IMR-90 (cell line): ENCODE results near the gene AGO1. TPM values are rescaled to one million over a fixed set of nuclear protein-coding genes. Genes with fewer than 3 reads are reported as not detected.

Source experiments
- ATAC-seq: fragments of 200-7000 bp; cut with Tn5 transposase; 2 replicates; pipeline ENCODE4 v1.9.1; 2020; ENCODE audit warnings: low read depth, mild to moderate bottlenecking, moderate library complexity
- BruUV-seq: library from RNA; stranded (reverse); fragments of 400-500 nt; replicated peaks from 2 replicates; lab custom pipeline; 2021; lab: Mats Ljungman, UMichigan
- CTCF ChIA-PET: fragments of 300-600 bp; formaldehyde crosslinking; extraction: SDS; loops from one replicate; lab custom pipeline; 2021; ENCODE audit warnings: antibody characterized with exemption; lab: Yijun Ruan, JAX
- POLR2A ChIA-PET: fragments of 300-600 bp; sonication (Branson Sonifier 250); formaldehyde crosslinking; loops from one replicate; lab custom pipeline; 2022; ENCODE audit warnings: antibody characterized with exemption; ENCODE audit not compliant: unreplicated experiment; lab: Charles Lee
- DNase-seq: peaks from one replicate; pipeline ENCODE4 v3.0.0; 2013
- H2AFZ ChIP-seq: replicated peaks from 2 replicates; pipeline ENCODE3; 2013; ENCODE audit warnings: low read length, mild to moderate bottlenecking; ENCODE audit not compliant: poor library complexity
- H2AK5ac ChIP-seq: 2 replicates; pipeline ENCODE4 v1.6.1; 2013; ENCODE audit warnings: low read depth, low read length, inconsistent platforms
- H2AK9ac ChIP-seq: replicated peaks from 2 replicates; pipeline ENCODE3; 2013; ENCODE audit warnings: mild to moderate bottlenecking, low read depth, low read length, moderate library complexity; ENCODE audit not compliant: poor library complexity
- H2BK120ac ChIP-seq: 2 replicates; pipeline ENCODE4 v1.6.1; 2013; ENCODE audit warnings: low read depth, low read length, inconsistent platforms
- H2BK15ac ChIP-seq: 3 replicates; pipeline ENCODE4 v1.6.1; 2013; ENCODE audit warnings: low read depth, low read length, inconsistent platforms
- H2BK20ac ChIP-seq: 2 replicates; pipeline ENCODE4 v1.6.1; 2013; ENCODE audit warnings: low read depth, mild to moderate bottlenecking, inconsistent platforms, low read length, moderate library complexity
- H2BK5ac ChIP-seq: 2 replicates; pipeline ENCODE4 v1.6.1; 2013; ENCODE audit warnings: mild to moderate bottlenecking, low read depth, low read length, inconsistent platforms; ENCODE audit not compliant: poor library complexity, severe bottlenecking
- H3K14ac ChIP-seq: replicated peaks from 2 replicates; pipeline ENCODE4 v1.6.1; 2013; ENCODE audit warnings: low read depth, low read length, inconsistent platforms
- H3K18ac ChIP-seq: 2 replicates; pipeline ENCODE4 v1.6.1; 2013; ENCODE audit warnings: low read depth, low read length, control low read depth
- H3K23ac ChIP-seq: 2 replicates; pipeline ENCODE4 v1.6.1; 2013; ENCODE audit warnings: low read depth, low read length, inconsistent platforms
- H3K27ac ChIP-seq: 2 replicates; pipeline ENCODE4 v1.5.1; 2013; ENCODE audit warnings: mild to moderate bottlenecking, control low read depth, low read length; ENCODE audit not compliant: insufficient read depth
- H3K27me3 ChIP-seq: 2 replicates; pipeline ENCODE4 v1.6.1; 2013; ENCODE audit warnings: low read length; ENCODE audit not compliant: control insufficient read depth, insufficient read depth
- H3K36me3 ChIP-seq: 2 replicates; pipeline ENCODE4 v1.6.1; 2013; ENCODE audit warnings: low read length, mixed read lengths; ENCODE audit not compliant: control insufficient read depth, insufficient read depth
- H3K4ac ChIP-seq: 2 replicates; pipeline ENCODE4 v1.6.1; 2013; ENCODE audit warnings: low read depth, low read length, inconsistent platforms
- H3K4me1 ChIP-seq: 2 replicates; pipeline ENCODE4 v1.6.1; 2013; ENCODE audit warnings: low read length, mixed read lengths; ENCODE audit not compliant: control insufficient read depth, insufficient read depth
- H3K4me2 ChIP-seq: 2 replicates; pipeline ENCODE4 v1.6.1; 2013; ENCODE audit warnings: low read depth, mild to moderate bottlenecking, control low read depth, low read length, moderate library complexity
- H3K4me3 ChIP-seq: 2 replicates; pipeline ENCODE4 v1.5.1; 2013; ENCODE audit warnings: low read depth, mild to moderate bottlenecking, control low read depth, low read length, moderate library complexity; ENCODE audit not compliant: insufficient read depth
- H3K56ac ChIP-seq: 2 replicates; pipeline ENCODE4 v1.6.1; 2013; ENCODE audit warnings: low read length, inconsistent platforms; ENCODE audit not compliant: insufficient read depth; ENCODE audit errors: extremely low read depth
- H3K79me1 ChIP-seq, 2 experiments: 2 replicates each; pipeline ENCODE4 v1.6.1; 2013; ENCODE audit warnings: low read length in 2 of 2, inconsistent platforms in 1 of 2, low read depth in 1 of 2
- H3K9ac ChIP-seq: 2 replicates; pipeline ENCODE4 v1.6.1; 2013; ENCODE audit warnings: low read depth, low read length, control low read depth
- H3K9me1 ChIP-seq: 2 replicates; pipeline ENCODE4 v1.6.1; 2013; ENCODE audit warnings: low read length, inconsistent platforms; ENCODE audit not compliant: insufficient read depth
- H3K9me3 ChIP-seq: 2 replicates; pipeline ENCODE4 v1.6.1; 2013; ENCODE audit warnings: low read length; ENCODE audit not compliant: control insufficient read depth, insufficient read depth
- H4K20me1 ChIP-seq: 2 replicates; pipeline ENCODE4 v1.6.1; 2013; ENCODE audit warnings: low read length, inconsistent platforms; ENCODE audit not compliant: insufficient read depth
- H4K5ac ChIP-seq: 2 replicates; pipeline ENCODE4 v1.6.1; 2013; ENCODE audit warnings: mild to moderate bottlenecking, low read depth, low read length, control low read depth
- H4K8ac ChIP-seq, 2 experiments: 2 replicates each; pipeline ENCODE4 v1.6.1; 2013; ENCODE audit warnings: low read depth in 2 of 2, low read length in 2 of 2, control low read depth in 1 of 2, inconsistent platforms in 1 of 2
- H4K91ac ChIP-seq: 2 replicates; pipeline ENCODE4 v1.6.1; 2013; ENCODE audit warnings: low read depth, low read length, inconsistent platforms; ENCODE audit not compliant: insufficient read depth
- BHLHE40 ChIP-seq: fragments of 150-350 bp; IDR thresholded peaks from 2 replicates; pipeline ENCODE4 v1.6.1; 2016; ENCODE audit warnings: mild to moderate bottlenecking, low read depth, low read length
- CEBPB ChIP-seq: IDR thresholded peaks from 2 replicates; pipeline ENCODE4 v1.6.1; 2012; ENCODE audit warnings: low read depth, low read length, improper control_type of control experiment
- CHD1 ChIP-seq: IDR thresholded peaks from 2 replicates; pipeline ENCODE4 v1.6.1; 2012; ENCODE audit warnings: low read depth, low read length, improper control_type of control experiment
- FOS ChIP-seq: fragments of 150-350 bp; IDR thresholded peaks from 2 replicates; pipeline ENCODE4 v1.6.1; 2016; ENCODE audit warnings: low read depth, low read length
- MAFK ChIP-seq: IDR thresholded peaks from 2 replicates; pipeline ENCODE4 v1.6.1; 2012; ENCODE audit warnings: low read depth, low read length, improper control_type of control experiment
- MAZ ChIP-seq: IDR thresholded peaks from 2 replicates; pipeline ENCODE4 v1.6.1; 2012; ENCODE audit warnings: low read depth, mild to moderate bottlenecking, low read length, improper control_type of control experiment, moderate library complexity, borderline replicate concordance
- MXI1 ChIP-seq: IDR thresholded peaks from 2 replicates; pipeline ENCODE4 v1.6.1; 2012; ENCODE audit warnings: low read depth, mild to moderate bottlenecking, low read length, moderate library complexity, borderline replicate concordance
- NFE2L2 ChIP-seq: fragments of 150-350 bp; IDR thresholded peaks from 2 replicates; pipeline ENCODE4 v1.6.1; 2016; ENCODE audit warnings: low read depth, mild to moderate bottlenecking, low read length
- POLR2A ChIP-seq: IDR thresholded peaks from 2 replicates; pipeline ENCODE4 v1.6.1; 2012; ENCODE audit warnings: mild to moderate bottlenecking, low read depth, low read length
- RAD21 ChIP-seq: IDR thresholded peaks from 2 replicates; pipeline ENCODE4 v1.6.1; 2012; ENCODE audit warnings: low read length, improper control_type of control experiment
- RCOR1 ChIP-seq: IDR thresholded peaks from 2 replicates; pipeline ENCODE4 v1.6.1; 2012; ENCODE audit warnings: mild to moderate bottlenecking, low read length, improper control_type of control experiment; ENCODE audit not compliant: insufficient replicate concordance
- RFX5 ChIP-seq: IDR thresholded peaks from 2 replicates; pipeline ENCODE4 v1.8.0; 2012; ENCODE audit warnings: low read depth, mild to moderate bottlenecking, low read length, moderate library complexity
- SMC3 ChIP-seq: fragments of 150-350 bp; IDR thresholded peaks from 2 replicates; pipeline ENCODE4 v1.6.1; 2016; ENCODE audit warnings: low read depth, mild to moderate bottlenecking, antibody characterized with exemption, low read length, moderate library complexity
- dilution Hi-C: fragments of 300-500 bp; cut with HindIII; formaldehyde crosslinking; loops from one replicate; pipeline ENCODE4 v1.14.3; 2018; ENCODE audit warnings: low sequenced_read_pairs; ENCODE audit not compliant: unreplicated experiment
- in situ Hi-C: fragments of 300-500 bp; cut with MboI; formaldehyde crosslinking; loops from 3 replicates; pipeline ENCODE4 v1.14.3; 2019; ENCODE audit warnings: low sequenced_read_pairs, inconsistent platforms, mixed read lengths
- intact Hi-C: fragments of 100-400 bp; cut with micrococcal nuclease; formaldehyde crosslinking; loops from 2 replicates; pipeline ENCODE4 v1.10.0; 2022
- polyA plus RNA-seq, 3 experiments: library from polyadenylated mRNA; depleted of rRNA; stranded (reverse); fragments of >200 nt; gene quantifications; 2 replicates each; pipeline ENCODE4 v1.2.3, GENCODE V29; 2012; ENCODE audit warnings: low replicate concordance in 1 of 3
- total RNA-seq: library from RNA; depleted of rRNA; stranded (reverse); fragments of >200 nt; gene quantifications from 2 replicates; pipeline ENCODE4 v1.2.3, GENCODE V29; 2012
- TF ChIP-seq, protein P1 (sequence below): fragments of 150-350 bp; IDR thresholded peaks from 2 replicates; pipeline ENCODE4 v1.6.1; 2017; ENCODE audit warnings: mild to moderate bottlenecking, antibody characterized with exemption, low read length, low read depth
- TF ChIP-seq, protein P2 (sequence below): conservative IDR thresholded peaks from 2 replicates; pipeline ENCODE4 v1.5.1; 2012; ENCODE audit warnings: mild to moderate bottlenecking, low read depth, low read length, improper control_type of control experiment
- TF ChIP-seq, protein P3 (sequence below): fragments of 150-350 bp; IDR thresholded peaks from 2 replicates; pipeline ENCODE4 v1.6.1; 2016; ENCODE audit warnings: low read depth, mild to moderate bottlenecking, low read length, moderate library complexity, borderline replicate concordance

AGO1 gene
- total and polyA plus RNA-seq, 2 of the 4 experiments (the other 2 are of a cell fraction), result 11.3 to 21.5 TPM

DNA sequence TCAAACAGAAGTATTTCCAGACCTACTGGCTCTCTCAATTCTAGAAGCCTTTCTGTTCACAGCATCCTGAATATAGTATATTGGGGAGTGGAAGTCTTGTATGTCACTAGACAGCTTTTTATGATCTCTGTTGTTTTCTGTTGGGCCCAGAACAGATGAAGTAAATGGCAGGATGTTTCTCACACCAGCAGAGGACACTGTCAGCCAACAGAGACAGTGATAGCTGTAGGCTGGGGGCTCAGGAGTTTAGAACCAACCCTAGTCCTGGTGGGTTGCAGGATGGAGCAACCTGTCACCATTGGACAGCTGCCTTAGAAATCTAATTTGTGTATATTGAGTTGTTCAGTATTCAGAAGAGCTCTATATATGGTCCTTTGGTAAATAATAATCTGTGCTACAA, 16.9 kb downstream of the AGO1 start:
- no TSS peak for BruUV-seq
- Histone ChIP-seq H3K4me3 (no peak overlapping the region), H2BK15ac (no peak overlapping the region), H2BK5ac (no peak overlapping the region), H2AK9ac (no peak overlapping the region), H2AK5ac (no peak overlapping the region), H3K36me3 (peaks cover 21% of the 10 kb centered on the region), H4K5ac (no peak overlapping the region), H3K9me3 (no peaks in the 10 kb centered on the region), H3K4me2 (no peak overlapping the region), H3K56ac (no peak overlapping the region), H3K18ac (no peak overlapping the region), H2BK20ac (no peak overlapping the region), H4K91ac (no peak overlapping the region), H4K8ac (no peak overlapping the region), H3K4ac (no peak overlapping the region), H3K23ac (no peak overlapping the region), H3K79me1 (no peaks in the 10 kb centered on the region), H3K9me1 (peaks cover 5% of the 10 kb centered on the region; the same call in 1 of the 2 replicates), H3K27me3 (no peaks in the 10 kb centered on the region), H4K20me1 (no peaks in the 10 kb centered on the region), H2AFZ (no peak overlapping the region), H3K14ac (no peak overlapping the region), H2BK120ac (no peak overlapping the region), H3K27ac (no peak overlapping the region), H3K4me1 (no peaks in the 10 kb centered on the region), H3K9ac (no peak overlapping the region)
- in situ Hi-C loops, result no loop called here
- ATAC-seq (no peak), DNase-seq (no peak)
- TF ChIP-seq MXI1, result no peak
- no peak for TF ChIP-seq NFE2L2
- no peak for TF ChIP-seq RCOR1
- no peak for TF ChIP-seq FOS
- no peak for TF ChIP-seq RAD21
- TF ChIP-seq RFX5, result no peak
- TF ChIP-seq MAZ, result no peak
- TF ChIP-seq, protein P1, sequence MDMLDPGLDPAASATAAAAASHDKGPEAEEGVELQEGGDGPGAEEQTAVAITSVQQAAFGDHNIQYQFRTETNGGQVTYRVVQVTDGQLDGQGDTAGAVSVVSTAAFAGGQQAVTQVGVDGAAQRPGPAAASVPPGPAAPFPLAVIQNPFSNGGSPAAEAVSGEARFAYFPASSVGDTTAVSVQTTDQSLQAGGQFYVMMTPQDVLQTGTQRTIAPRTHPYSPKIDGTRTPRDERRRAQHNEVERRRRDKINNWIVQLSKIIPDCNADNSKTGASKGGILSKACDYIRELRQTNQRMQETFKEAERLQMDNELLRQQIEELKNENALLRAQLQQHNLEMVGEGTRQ, result no peak
- no peak for TF ChIP-seq BHLHE40
- TF ChIP-seq MAFK, result no peak
- TF ChIP-seq, protein P2, sequence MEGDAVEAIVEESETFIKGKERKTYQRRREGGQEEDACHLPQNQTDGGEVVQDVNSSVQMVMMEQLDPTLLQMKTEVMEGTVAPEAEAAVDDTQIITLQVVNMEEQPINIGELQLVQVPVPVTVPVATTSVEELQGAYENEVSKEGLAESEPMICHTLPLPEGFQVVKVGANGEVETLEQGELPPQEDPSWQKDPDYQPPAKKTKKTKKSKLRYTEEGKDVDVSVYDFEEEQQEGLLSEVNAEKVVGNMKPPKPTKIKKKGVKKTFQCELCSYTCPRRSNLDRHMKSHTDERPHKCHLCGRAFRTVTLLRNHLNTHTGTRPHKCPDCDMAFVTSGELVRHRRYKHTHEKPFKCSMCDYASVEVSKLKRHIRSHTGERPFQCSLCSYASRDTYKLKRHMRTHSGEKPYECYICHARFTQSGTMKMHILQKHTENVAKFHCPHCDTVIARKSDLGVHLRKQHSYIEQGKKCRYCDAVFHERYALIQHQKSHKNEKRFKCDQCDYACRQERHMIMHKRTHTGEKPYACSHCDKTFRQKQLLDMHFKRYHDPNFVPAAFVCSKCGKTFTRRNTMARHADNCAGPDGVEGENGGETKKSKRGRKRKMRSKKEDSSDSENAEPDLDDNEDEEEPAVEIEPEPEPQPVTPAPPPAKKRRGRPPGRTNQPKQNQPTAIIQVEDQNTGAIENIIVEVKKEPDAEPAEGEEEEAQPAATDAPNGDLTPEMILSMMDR, result no peak
- no peak for TF ChIP-seq POLR2A
- TF ChIP-seq, protein P3, sequence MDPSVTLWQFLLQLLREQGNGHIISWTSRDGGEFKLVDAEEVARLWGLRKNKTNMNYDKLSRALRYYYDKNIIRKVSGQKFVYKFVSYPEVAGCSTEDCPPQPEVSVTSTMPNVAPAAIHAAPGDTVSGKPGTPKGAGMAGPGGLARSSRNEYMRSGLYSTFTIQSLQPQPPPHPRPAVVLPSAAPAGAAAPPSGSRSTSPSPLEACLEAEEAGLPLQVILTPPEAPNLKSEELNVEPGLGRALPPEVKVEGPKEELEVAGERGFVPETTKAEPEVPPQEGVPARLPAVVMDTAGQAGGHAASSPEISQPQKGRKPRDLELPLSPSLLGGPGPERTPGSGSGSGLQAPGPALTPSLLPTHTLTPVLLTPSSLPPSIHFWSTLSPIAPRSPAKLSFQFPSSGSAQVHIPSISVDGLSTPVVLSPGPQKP, result no peak
- no peak for TF ChIP-seq CEBPB
- no peak for TF ChIP-seq SMC3
- no peak for TF ChIP-seq CHD1
- ChIA-PET CTCF (interaction anchor here (1.5 kb wide), 1 partner anchor 17 kb away, joined by 3 read pairs; the partner anchor contains the start of gene AGO1), POLR2A (no interaction called here)
- dilution Hi-C loops, result no loop called here
- intact Hi-C loops, result no loop called here
